GM12864 (cell line): ENCODE data around the gene P2RX3.

ENCODE experiments used
- DNase-seq: peaks from one replicate; pipeline ENCODE4 v3.0.0-alpha.2; 2011; ENCODE audit warnings: low read depth
- H3K4me3 ChIP-seq: 2 replicates; pipeline ENCODE4 v1.5.1; 2011; ENCODE audit warnings: mild to moderate bottlenecking, low read depth, low read length, control low read depth
- CTCF ChIP-seq: IDR thresholded peaks from 2 replicates; pipeline ENCODE4 v1.5.1; 2011; ENCODE audit warnings: low read depth, mild to moderate bottlenecking, moderate library complexity, low read length, control low read depth, inconsistent platforms; ENCODE audit errors: missing control alignments

Gene P2RX3

GRCh38 chr11:57327721-57328120 lies 10.4 kb upstream of the P2RX3 start:
- no peak overlapping the region for H3K4me3 ChIP-seq

GRCh38 chr11:57330029-57330428 lies 8.1 kb upstream of the P2RX3 start:
- no peak for TF ChIP-seq CTCF
- H3K4me3 ChIP-seq, result no peak overlapping the region
- DNase-seq, result no peak

More at GRCh38 chr11:57327721-57328120, 10.4 kb upstream of the P2RX3 start:
- DNase-seq, result no peak
- TF ChIP-seq CTCF, result no peak

GRCh38 chr11:57331720-57332119 lies 6.4 kb upstream of the P2RX3 start:
- DNase-seq, result no peak
- H3K4me3 ChIP-seq, result no peak overlapping the region
- no peak for TF ChIP-seq CTCF

- TF ChIP-seq CTCF, result no peak
- no peak overlapping the region for H3K4me3 ChIP-seq
- no peak for DNase-seq
Observed at GRCh38 chr11:57332694-57333440, 5.3 kb upstream of the P2RX3 start.

- peak overlapping the region; percentile 75 for H3K4me3 ChIP-seq
- TF ChIP-seq CTCF, result no peak
- no peak for DNase-seq
Observed at GRCh38 chr11:57335023-57335342, 3.2 kb upstream of the P2RX3 start.

GRCh38 chr11:57335343-57336110 lies 2.6 kb upstream of the P2RX3 start, which contains the start of gene SSRP1:
Gene SSRP1 (minus strand): TSS chr11:57335892. CDS start chr11:57335121, 771 bp downstream.
- peak; percentile 11 for TF ChIP-seq CTCF
- H3K4me3 ChIP-seq, result peak within 1 kb of the TSS; percentile 75
- DNase-seq, result peak; percentile 70
